ENCODE data around the gene THSD4. TPM values are rescaled to one million over a fixed set of nuclear protein-coding genes. Genes with fewer than 3 reads are reported as not detected.
A peak's percentile ranks its signal among the peaks of the same experiment; 100 is the strongest.

Gene THSD4
- total RNA-seq, 1 donor: 50.9 TPM

DNA sequence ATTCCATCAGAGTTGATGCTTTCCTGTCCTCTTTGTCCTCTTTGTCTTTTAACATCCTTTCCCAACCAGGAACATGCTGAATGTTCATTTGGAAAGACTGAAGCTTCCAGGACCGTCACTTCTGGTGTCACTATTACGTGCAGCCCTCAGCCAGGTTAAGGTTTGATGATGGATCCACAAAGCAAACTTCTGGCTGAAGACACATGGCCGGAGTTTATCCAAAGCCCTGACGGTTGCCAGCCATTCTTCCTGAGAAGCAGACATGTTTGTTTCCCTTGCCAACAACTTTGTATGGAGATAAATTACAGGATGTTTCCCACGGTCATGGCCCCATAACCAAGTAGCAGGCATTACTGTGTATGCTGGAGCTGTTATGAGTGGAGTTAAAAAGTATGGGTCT, 236.9 kb downstream of the THSD4 start:
- DNase-seq (ENCODE audit: low read depth): no peak
- TF ChIP-seq, protein P1, sequence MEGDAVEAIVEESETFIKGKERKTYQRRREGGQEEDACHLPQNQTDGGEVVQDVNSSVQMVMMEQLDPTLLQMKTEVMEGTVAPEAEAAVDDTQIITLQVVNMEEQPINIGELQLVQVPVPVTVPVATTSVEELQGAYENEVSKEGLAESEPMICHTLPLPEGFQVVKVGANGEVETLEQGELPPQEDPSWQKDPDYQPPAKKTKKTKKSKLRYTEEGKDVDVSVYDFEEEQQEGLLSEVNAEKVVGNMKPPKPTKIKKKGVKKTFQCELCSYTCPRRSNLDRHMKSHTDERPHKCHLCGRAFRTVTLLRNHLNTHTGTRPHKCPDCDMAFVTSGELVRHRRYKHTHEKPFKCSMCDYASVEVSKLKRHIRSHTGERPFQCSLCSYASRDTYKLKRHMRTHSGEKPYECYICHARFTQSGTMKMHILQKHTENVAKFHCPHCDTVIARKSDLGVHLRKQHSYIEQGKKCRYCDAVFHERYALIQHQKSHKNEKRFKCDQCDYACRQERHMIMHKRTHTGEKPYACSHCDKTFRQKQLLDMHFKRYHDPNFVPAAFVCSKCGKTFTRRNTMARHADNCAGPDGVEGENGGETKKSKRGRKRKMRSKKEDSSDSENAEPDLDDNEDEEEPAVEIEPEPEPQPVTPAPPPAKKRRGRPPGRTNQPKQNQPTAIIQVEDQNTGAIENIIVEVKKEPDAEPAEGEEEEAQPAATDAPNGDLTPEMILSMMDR (IDR thresholded peaks at IDR 0.05; ENCODE audit: insufficient read depth, low read length): no peak
- H3K4me3 ChIP-seq (ENCODE audit: low read depth, low read length): no peak overlapping the region

DNA sequence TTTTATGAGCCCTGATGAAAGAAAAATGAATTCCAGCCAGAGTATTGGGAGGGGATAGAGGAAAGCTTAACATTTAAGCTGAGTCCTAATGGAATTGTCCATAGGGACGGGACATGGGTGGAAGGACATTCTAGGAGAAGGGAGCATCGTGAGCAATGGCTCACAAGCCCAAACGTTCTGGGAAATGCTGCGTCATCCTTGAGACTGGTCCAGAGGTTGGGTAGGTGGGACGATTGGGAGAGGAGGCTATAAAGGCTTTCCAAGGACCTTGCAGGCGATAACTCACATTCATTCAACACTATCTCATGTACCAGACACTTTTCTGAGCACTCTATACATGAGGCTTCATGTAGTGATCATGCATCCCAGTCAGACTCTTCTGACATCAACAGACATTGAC, 237.5 kb downstream of the THSD4 start:
- H3K4me3 ChIP-seq (ENCODE audit: low read depth, low read length): no peak overlapping the region
- TF ChIP-seq, protein P1 (IDR thresholded peaks at IDR 0.05; ENCODE audit: insufficient read depth, low read length): no peak
- no peak for DNase-seq (ENCODE audit: low read depth)

DNA sequence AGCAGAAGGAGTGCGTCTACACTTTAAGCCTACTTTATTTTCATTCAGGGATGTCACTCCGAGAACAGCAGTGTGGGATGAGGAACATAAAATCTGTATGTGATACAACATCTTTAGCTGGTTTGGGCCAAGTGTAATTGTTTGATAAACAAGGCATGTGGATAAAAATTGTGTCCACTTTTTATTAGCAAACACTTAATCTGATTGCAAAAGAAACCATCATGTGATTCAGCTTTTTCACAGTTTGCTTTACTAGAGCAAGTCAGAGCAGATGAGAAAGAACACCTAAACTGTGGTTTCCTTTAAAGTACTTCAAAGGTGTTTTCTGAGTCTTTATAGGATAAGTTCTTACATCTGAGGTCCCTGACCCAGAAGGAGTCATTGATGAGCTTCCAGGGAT, 237.9 kb downstream of the THSD4 start:
- no peak for DNase-seq (ENCODE audit: low read depth)
- no peak overlapping the region for H3K4me3 ChIP-seq (ENCODE audit: low read depth, low read length)
- TF ChIP-seq, protein P1 (IDR thresholded peaks at IDR 0.05; ENCODE audit: insufficient read depth, low read length): no peak

DNA sequence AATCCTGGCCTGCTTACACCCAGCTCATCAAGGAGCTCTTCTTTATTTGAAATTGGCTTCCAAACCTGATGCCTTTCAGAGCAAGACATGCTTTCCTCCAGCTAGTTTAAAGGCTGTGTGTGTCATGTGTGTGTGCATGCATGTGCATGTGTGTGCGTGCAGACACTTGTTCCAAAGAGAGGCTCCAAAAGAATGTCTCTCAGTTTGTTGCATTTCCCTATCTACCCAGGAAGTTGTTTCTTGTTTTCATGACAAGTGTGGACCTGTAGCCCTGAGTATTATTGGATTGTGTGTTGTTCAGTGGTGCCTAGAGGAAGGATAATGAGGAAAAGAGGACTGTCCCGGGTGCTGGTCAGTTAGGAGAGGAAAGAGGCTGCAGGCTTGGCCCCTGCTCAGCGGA, 240.0 kb downstream of the THSD4 start:
- H3K4me3 ChIP-seq (ENCODE audit: low read depth, low read length): no peak overlapping the region
- DNase-seq (ENCODE audit: low read depth): no peak
- TF ChIP-seq, protein P1 (IDR thresholded peaks at IDR 0.05; ENCODE audit: insufficient read depth, low read length): no peak

DNA sequence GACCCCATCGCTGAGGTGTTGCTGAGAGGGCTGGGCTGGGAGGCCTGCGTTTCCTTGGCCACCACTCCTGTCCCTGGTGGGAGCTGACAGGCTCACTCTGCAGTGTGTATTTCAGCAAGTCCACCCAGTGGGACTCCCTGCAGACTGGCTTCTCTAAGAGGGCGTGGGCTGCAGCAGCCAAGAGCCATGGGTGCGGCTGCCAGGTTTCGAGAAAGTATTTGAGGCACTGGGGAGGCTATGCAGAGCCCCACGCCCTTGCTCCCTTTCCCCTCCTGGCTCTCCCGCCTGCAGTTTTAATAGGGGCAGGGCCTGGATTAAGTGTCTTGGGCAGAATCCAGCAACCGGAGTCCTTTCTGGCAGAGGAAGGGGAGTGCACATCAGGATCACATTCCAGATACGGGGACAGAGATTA, 242.1 kb downstream of the THSD4 start:
- peak; percentile 64 for DNase-seq (ENCODE audit: low read depth)
- TF ChIP-seq, protein P1 (IDR thresholded peaks at IDR 0.05; ENCODE audit: insufficient read depth, low read length): no peak
- no peak overlapping the region for H3K4me3 ChIP-seq (ENCODE audit: low read depth, low read length)

DNA sequence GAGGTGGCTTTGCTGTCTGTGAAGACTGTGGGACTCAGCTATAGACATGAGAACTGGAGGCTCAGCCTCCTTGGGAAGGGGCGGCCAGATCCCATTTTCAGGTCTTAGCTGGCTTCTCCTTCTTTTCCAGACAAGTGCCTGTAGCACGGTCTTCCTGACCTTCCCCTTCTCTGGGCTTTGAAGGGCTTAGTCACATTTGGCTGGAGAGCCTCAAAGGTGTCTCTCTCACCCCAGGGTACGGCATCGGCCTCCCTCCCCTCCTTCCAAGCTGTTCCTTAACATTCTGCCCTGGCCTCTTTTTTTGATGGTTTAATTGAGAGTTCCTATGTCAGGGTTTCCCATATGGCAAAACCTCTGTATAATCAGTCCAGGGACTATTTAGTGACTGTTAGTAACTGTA, 242.7 kb downstream of the THSD4 start:
- TF ChIP-seq, protein P1 (IDR thresholded peaks at IDR 0.05; ENCODE audit: insufficient read depth, low read length): no peak
- no peak overlapping the region for H3K4me3 ChIP-seq (ENCODE audit: low read depth, low read length)
- DNase-seq (ENCODE audit: low read depth): no peak

DNA sequence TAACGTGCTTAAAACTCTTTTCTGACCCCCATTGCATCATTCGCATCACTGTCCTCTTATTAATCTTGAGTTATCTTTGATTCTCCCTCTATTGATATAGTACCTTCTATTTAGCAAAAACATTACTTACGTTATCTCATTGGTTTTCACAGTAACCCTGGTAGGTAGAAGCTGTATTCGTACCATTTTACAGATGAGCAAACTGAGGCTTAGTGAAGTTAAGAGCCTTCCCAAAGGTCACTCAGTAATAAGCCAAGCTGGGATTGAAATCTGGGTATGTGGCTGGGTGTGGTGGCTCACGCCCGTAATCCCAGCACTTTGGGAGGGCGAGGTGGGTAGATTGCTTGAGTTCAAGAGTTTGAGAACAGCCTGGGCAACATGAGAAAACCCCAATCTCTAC, 244.0 kb downstream of the THSD4 start:
- no peak overlapping the region for H3K4me3 ChIP-seq (ENCODE audit: low read depth, low read length)
- no peak for DNase-seq (ENCODE audit: low read depth)
- TF ChIP-seq, protein P1 (IDR thresholded peaks at IDR 0.05; ENCODE audit: insufficient read depth, low read length): no peak

Measured in fibroblast of the aortic adventitia (primary cell).